Ishikawa (cell line): ENCODE data around the gene CDC37.

Experiments used
- CEBPB ChIP-seq: IDR thresholded peaks from 2 replicates; pipeline ENCODE4 v1.6.1; 2012
- CREB1 ChIP-seq: IDR thresholded peaks from 2 replicates; pipeline ENCODE4 v1.6.1; 2012; ENCODE audit warnings: low read depth
- EP300 ChIP-seq: IDR thresholded peaks from 2 replicates; pipeline ENCODE4 v1.6.1; 2012; ENCODE audit warnings: borderline replicate concordance
- FOXM1 ChIP-seq: IDR thresholded peaks from 2 replicates; pipeline ENCODE4 v1.6.1; 2012; ENCODE audit warnings: low read depth, borderline replicate concordance
- MAX ChIP-seq: IDR thresholded peaks from 2 replicates; pipeline ENCODE4 v1.6.1; 2012
- NFIC ChIP-seq: IDR thresholded peaks from 2 replicates; pipeline ENCODE4 v1.6.1; 2012
- RAD21 ChIP-seq: IDR thresholded peaks from 2 replicates; pipeline ENCODE4 v1.6.1; 2012; ENCODE audit warnings: low read depth
- REST ChIP-seq: IDR thresholded peaks from 2 replicates; pipeline ENCODE4 v1.6.1; 2012; ENCODE audit warnings: low read depth, mild to moderate bottlenecking
- TAF1 ChIP-seq: IDR thresholded peaks from 2 replicates; pipeline ENCODE4 v1.6.1; 2012; ENCODE audit warnings: low read depth, mild to moderate bottlenecking
- TCF12 ChIP-seq: IDR thresholded peaks from 2 replicates; pipeline ENCODE4 v1.6.1; 2012; ENCODE audit warnings: low read depth
- TEAD4 ChIP-seq: IDR thresholded peaks from 2 replicates; pipeline ENCODE4 v1.6.1; 2012
- USF1 ChIP-seq: IDR thresholded peaks from 2 replicates; pipeline ENCODE4 v1.6.1; 2012
- YY1 ChIP-seq: IDR thresholded peaks from 2 replicates; pipeline ENCODE4 v1.6.1; 2012; ENCODE audit warnings: low read depth
- ZBTB7A ChIP-seq: IDR thresholded peaks from 2 replicates; pipeline ENCODE4 v1.6.1; 2012; ENCODE audit warnings: low read depth

GRCh38 chr19:10439588-10439987 is 36.2 kb upstream of the CDC37 start:
- no peak for TF ChIP-seq EP300
- no peak for TF ChIP-seq TAF1
- TF ChIP-seq YY1, result no peak
- TF ChIP-seq RAD21, result no peak
- no peak for TF ChIP-seq REST
- no peak for TF ChIP-seq CREB1
- TF ChIP-seq TEAD4, result no peak
- no peak for TF ChIP-seq ZBTB7A
- no peak for TF ChIP-seq NFIC
- TF ChIP-seq USF1, result no peak
- no peak for TF ChIP-seq CEBPB
- TF ChIP-seq TCF12, result no peak
- TF ChIP-seq MAX, result no peak
- TF ChIP-seq FOXM1, result no peak
